Measurements from ENCODE around the gene STX4.
A peak's percentile ranks its signal among the peaks of the same experiment; 100 is the strongest.

STX4 gene

DNA sequence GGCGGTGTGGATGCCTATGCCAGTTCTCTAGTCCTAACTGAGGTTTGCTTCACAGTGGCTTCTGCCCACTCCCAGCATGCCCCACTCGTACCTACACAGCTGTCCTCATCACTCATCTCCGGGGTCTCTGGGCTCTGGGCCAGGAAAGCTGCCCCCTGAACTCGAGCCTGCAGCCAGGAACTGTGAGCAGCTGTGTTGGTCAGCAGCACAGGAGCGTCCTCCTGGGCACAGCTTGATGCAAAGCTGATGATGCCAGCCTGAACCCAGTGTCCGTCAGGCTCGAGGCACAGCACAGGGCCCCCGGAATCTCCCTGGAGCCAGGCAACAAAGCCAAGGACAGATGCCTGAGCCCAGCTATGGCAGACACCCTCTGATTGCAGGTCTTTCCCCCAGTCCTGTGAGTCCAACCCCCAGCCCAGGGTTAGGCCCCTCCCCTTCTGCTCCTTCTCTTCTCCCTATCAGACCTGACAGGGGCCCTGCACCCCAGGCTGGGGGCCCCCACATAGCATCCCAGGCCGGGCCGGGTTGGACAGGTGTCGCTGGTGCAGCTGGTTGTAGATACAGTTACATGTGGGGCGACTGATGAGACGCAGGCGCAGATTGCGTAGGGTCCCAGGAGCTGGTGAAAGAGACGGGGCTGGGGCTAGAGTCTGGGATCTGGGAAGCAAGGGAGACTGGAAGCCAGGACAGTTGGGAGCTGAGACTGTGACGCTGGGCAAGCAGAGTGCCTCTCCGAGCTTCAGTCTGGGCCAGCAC, 52.7 kb downstream of the STX4 start:
- no peak overlapping the region for H3K27ac ChIP-seq (ENCODE audit: low read depth, low read length, severe bottlenecking)
- 95 to 96% methylated on average over 18 of the region's 18 CpGs for WGBS, 2 experiments (ENCODE audit: insufficient coverage in 2 of 2)
- peaks cover 5% of the 10 kb centered on the region for H3K4me1 ChIP-seq (ENCODE audit: control insufficient read depth, insufficient read depth, low read length, poor library complexity, severe bottlenecking)
- H3K9me3 ChIP-seq (ENCODE audit: control insufficient read depth, low read length), result no peaks in the 10 kb centered on the region
- no peak overlapping the region for H3K4me3 ChIP-seq (ENCODE audit: extremely low read depth, insufficient read depth, low read length, poor library complexity, severe bottlenecking)
- peaks cover 71% of the 10 kb centered on the region for H3K36me3 ChIP-seq (ENCODE audit: control insufficient read depth, insufficient read depth, low read length)

DNA sequence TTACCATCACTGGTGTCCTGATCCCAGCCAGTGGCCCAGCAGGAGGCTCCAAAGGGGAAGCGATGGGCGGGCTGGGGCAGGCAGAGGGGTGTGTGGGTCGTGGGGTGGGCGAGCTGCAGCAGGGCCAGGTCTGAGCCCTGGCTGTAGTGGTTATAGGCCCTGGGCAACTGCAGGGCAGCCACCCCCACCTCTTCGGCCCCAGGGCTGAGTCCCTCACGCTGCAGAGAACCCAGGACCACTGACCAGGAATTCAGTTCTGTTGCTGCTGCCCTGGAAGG, 53.2 kb downstream of the STX4 start:
- Histone ChIP-seq H3K9me3 (ENCODE audit: control insufficient read depth, low read length) (no peaks in the 10 kb centered on the region), H3K27ac (ENCODE audit: low read depth, low read length, severe bottlenecking) (no peak overlapping the region), H3K4me1 (ENCODE audit: control insufficient read depth, insufficient read depth, low read length, poor library complexity, severe bottlenecking) (peaks cover 7% of the 10 kb centered on the region), H3K36me3 (ENCODE audit: control insufficient read depth, insufficient read depth, low read length) (peaks cover 73% of the 10 kb centered on the region), H3K4me3 (ENCODE audit: extremely low read depth, insufficient read depth, low read length, poor library complexity, severe bottlenecking) (no peak overlapping the region)
- WGBS, 2 experiments (ENCODE audit: insufficient coverage in 2 of 2), result 86 to 89% methylated on average over 4 to 5 of the region's 6 CpGs

DNA sequence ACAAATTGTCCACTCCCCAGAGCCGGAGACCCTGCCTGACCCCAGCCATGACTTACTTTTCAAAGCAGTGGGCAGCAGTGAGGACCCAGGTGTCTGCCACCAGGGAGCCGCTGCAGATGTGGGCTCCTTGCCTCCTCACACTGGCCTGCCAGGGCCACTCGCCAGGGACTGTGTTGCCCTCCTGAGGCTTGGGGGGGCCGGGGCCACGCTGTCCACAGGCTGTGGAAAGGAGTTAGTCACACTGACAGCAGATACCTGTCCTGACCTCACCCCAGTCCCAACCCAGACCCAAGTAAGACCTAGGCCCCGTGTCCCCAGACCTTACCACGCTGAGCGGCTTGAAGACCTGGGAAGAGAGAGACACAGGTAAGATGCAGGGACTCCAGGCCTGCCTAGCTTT, 54.1 kb downstream of the STX4 start:
- peak overlapping the region; percentile 16 for H3K27ac ChIP-seq (ENCODE audit: low read depth, low read length, severe bottlenecking)
- no peaks in the 10 kb centered on the region for H3K9me3 ChIP-seq (ENCODE audit: control insufficient read depth, low read length)
- no peak overlapping the region for H3K4me3 ChIP-seq (ENCODE audit: extremely low read depth, insufficient read depth, low read length, poor library complexity, severe bottlenecking)
- H3K36me3 ChIP-seq (ENCODE audit: control insufficient read depth, insufficient read depth, low read length), result peaks cover 75% of the 10 kb centered on the region
- H3K4me1 ChIP-seq (ENCODE audit: control insufficient read depth, insufficient read depth, low read length, poor library complexity, severe bottlenecking), result peaks cover 7% of the 10 kb centered on the region
- 94 to 97% methylated on average over 4 to 7 of the region's 8 CpGs for WGBS, 2 experiments (ENCODE audit: insufficient coverage in 2 of 2)

DNA sequence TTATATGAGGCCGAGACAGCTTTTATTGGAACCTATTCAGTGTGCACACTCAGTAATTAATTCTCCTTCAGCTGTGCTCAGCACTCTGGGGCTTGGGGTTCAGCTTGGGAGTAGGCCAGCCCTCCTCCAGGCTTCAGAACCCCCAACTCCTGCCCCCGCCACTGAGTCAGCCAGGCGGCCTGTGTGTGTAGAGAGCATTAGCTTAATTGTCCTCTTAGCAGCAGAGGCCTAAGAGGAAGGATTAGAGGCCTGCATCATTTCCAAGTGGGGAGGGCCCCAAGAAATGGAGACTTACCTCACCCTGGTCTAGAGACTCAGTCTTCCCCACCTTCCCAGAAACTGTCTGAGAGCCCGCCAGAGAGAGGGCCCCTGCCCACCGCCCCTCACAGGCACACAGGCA, 54.6 kb downstream of the STX4 start:
- WGBS, 2 experiments (ENCODE audit: insufficient coverage in 2 of 2), result 100% methylated on average over 1 of the region's 5 CpGs
- H3K4me3 ChIP-seq (ENCODE audit: extremely low read depth, insufficient read depth, low read length, poor library complexity, severe bottlenecking), result no peak overlapping the region
- H3K9me3 ChIP-seq (ENCODE audit: control insufficient read depth, low read length), result no peaks in the 10 kb centered on the region
- peaks cover 71% of the 10 kb centered on the region for H3K36me3 ChIP-seq (ENCODE audit: control insufficient read depth, insufficient read depth, low read length)
- H3K4me1 ChIP-seq (ENCODE audit: control insufficient read depth, insufficient read depth, low read length, poor library complexity, severe bottlenecking), result peaks cover 7% of the 10 kb centered on the region
- no peak overlapping the region for H3K27ac ChIP-seq (ENCODE audit: low read depth, low read length, severe bottlenecking)

DNA sequence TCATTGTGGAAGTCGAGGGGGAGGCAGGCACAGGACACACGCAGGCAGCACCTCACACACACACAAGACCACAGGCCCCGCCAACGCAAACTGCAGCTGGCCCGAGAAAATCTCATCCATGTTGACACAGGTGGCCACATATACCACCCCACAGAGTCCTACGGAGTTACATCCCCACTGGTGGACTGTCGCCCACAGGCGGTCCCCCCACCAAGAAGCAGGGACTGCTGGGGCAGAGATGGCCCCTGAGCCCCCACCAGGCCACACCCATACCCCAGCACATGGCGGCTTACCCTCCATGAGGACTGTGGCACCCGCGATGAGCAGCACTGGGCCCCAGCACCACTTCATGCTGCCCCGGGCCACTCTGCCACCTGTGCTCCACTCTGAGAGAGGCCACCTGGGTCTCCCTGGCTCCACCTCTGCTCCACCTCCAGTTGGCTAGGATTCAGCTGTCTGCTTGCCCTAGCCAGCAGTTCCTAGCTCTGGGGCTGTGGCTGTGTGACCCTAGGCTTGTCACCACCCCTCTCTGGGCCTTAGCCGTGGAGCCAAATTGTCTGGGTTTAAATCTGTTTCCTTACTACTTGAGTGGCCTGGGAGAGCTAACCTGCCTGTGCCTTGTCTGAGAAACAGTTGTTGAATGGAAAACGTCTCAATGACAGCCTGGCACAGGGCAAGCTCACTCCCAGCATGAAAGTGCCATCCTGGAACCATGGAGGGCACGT, 55.3 kb downstream of the STX4 start, which contains the start of gene PRSS53:
Gene PRSS53 (minus strand): TSS at position 485 of the 725 bp plus-strand sequence. CDS start 134 bp downstream, at position 351.
- Histone ChIP-seq H3K36me3 (ENCODE audit: control insufficient read depth, insufficient read depth, low read length) (peaks cover 65% of the 10 kb centered on the region), H3K27ac (ENCODE audit: low read depth, low read length, severe bottlenecking) (no peak within 1 kb of the TSS), H3K4me1 (ENCODE audit: control insufficient read depth, insufficient read depth, low read length, poor library complexity, severe bottlenecking) (peaks cover 7% of the 10 kb centered on the region), H3K9me3 (ENCODE audit: control insufficient read depth, low read length) (no peaks in the 10 kb centered on the region), H3K4me3 (ENCODE audit: extremely low read depth, insufficient read depth, low read length, poor library complexity, severe bottlenecking) (no peak within 1 kb of the TSS)
- WGBS, 2 experiments (ENCODE audit: insufficient coverage in 2 of 2), result 90 to 94% methylated on average over 10 to 11 of the region's 15 CpGs

DNA sequence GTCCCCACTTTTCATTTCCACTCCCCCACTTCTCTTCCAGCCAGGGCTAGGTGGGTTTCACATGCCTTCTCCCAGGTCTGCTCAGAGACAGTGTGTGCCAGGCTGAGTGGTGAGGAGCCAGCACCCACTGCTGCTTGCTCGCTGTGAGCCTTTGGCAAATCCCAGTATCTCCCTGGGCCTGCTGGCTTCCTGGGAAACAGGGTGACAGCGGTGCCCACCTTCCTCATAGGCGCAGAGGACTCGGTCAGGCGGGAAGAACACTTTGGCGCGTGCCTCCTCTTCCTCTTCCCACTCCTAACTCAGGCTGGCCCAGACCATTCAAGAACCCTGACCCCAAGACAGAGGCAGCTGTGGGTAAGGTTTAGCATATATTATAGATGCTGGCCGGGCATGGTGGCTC, 55.8 kb downstream of the STX4 start:
- Histone ChIP-seq H3K27ac (ENCODE audit: low read depth, low read length, severe bottlenecking) (no peak overlapping the region), H3K36me3 (ENCODE audit: control insufficient read depth, insufficient read depth, low read length) (peaks cover 60% of the 10 kb centered on the region), H3K9me3 (ENCODE audit: control insufficient read depth, low read length) (no peaks in the 10 kb centered on the region), H3K4me1 (ENCODE audit: control insufficient read depth, insufficient read depth, low read length, poor library complexity, severe bottlenecking) (peaks cover 7% of the 10 kb centered on the region), H3K4me3 (ENCODE audit: extremely low read depth, insufficient read depth, low read length, poor library complexity, severe bottlenecking) (no peak overlapping the region)
- 96 to 100% methylated on average over 3 of the region's 8 CpGs for WGBS, 2 experiments (ENCODE audit: insufficient coverage in 2 of 2)
